ENCODE data around the gene C6orf132. TPM values are rescaled to one million over a fixed set of nuclear protein-coding genes. Genes with fewer than 3 reads are reported as not detected.

C6orf132 gene
- total RNA-seq, 4 donors from 2014 or later: 112 to 150 (median 122) TPM

GRCh38 chr6:42078386-42078785 lies 64.0 kb downstream of the C6orf132 start:
- no peak for DNase-seq (ENCODE audit: low spot score in 2 of 2)
- Histone ChIP-seq H3K27me3 (no peaks in the 10 kb centered on the region), H3K4me3 (no peak overlapping the region), H3K36me3 (peaks cover 54% of the 10 kb centered on the region), H3K4me1 (peaks cover 7% of the 10 kb centered on the region), H3K9me3 (no peaks in the 10 kb centered on the region), H3K27ac (no peak overlapping the region)
- TF ChIP-seq EP300 (IDR thresholded peaks at IDR 0.05) (no peak), CTCF (IDR thresholded peaks at IDR 0.05) (no peak), POLR2AphosphoS5 (IDR thresholded peaks at IDR 0.05) (no peak), POLR2A (IDR thresholded peaks at IDR 0.05) (no peak)
- 80% methylated on average over 10 of the region's 11 CpGs for WGBS

DNA sequence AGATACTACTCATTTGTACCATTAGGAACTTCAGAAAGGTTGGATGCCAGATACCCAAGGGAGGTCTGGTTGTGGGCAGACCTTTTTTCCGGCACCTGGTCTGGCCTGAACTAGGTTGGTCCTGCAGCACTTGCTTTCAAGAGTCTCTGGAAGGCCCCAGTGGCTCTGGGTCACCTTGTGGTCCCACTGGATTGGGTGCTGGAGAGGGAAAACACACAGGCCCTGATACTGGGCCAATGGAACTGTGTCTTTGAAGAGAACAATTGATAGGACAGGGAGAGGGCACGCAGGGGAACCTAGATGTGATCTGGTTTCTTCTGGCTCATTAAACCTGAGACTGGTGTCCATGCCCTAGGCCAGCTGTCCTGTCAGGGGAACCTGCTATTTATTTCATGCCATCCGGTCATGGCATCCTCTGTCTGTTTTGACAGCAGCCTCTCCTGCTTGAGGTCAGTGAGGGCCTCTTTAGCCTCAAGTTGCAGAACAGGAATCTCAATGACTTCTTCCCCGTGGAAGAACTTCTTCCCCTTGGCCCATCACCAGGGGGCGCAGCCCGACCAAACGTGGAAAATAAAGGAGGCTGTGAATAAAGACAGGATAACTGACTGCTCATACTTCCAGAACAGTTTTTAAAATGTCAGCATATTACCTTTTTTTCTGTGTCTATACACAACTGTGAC lies 67.1 kb downstream of the C6orf132 start:
- peak; percentile 83 to 87 for DNase-seq (ENCODE audit: low spot score in 2 of 2)
- H3K4me3 ChIP-seq: no peak overlapping the region
- no peak overlapping the region for H3K27ac ChIP-seq
- peaks cover 64% of the 10 kb centered on the region for H3K36me3 ChIP-seq
- TF ChIP-seq EP300 (IDR thresholded peaks at IDR 0.05): no peak
- no peak for TF ChIP-seq POLR2A (IDR thresholded peaks at IDR 0.05)
- TF ChIP-seq CTCF (IDR thresholded peaks at IDR 0.05): peak; percentile 45 to 71
- TF ChIP-seq POLR2AphosphoS5 (IDR thresholded peaks at IDR 0.05): no peak
- WGBS: 29% methylated on average over 7 of the region's 7 CpGs
- H3K9me3 ChIP-seq: no peaks in the 10 kb centered on the region
- no peaks in the 10 kb centered on the region for H3K27me3 ChIP-seq
- peaks cover 7% of the 10 kb centered on the region for H3K4me1 ChIP-seq

DNA sequence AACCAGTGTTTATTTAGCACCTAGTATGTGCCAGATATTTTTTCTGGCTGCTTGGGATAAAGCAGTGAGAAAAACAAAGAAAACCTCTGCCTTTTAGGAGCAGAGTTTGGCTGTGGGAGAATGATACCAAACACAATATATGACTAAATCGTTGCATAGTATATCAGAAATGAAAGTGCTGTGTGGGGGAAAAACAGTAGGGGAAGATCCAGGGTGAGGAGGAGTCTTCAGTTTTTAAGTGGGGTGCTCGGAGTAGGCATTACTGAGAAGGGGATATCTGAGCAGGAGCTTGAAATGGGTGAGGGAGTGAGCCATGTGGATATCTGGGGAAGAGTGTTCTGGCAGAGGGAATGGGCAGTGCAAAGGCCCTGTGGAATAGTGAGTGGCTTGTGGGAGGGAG lies 69.1 kb downstream of the C6orf132 start:
- Histone ChIP-seq H3K27me3 (no peaks in the 10 kb centered on the region), H3K4me3 (no peak overlapping the region), H3K9me3 (no peaks in the 10 kb centered on the region), H3K27ac (no peak overlapping the region), H3K36me3 (peaks cover 69% of the 10 kb centered on the region), H3K4me1 (peaks cover 7% of the 10 kb centered on the region)
- TF ChIP-seq EP300 (IDR thresholded peaks at IDR 0.05) (no peak), CTCF (IDR thresholded peaks at IDR 0.05) (no peak), POLR2AphosphoS5 (IDR thresholded peaks at IDR 0.05) (no peak), POLR2A (IDR thresholded peaks at IDR 0.05) (no peak)
- DNase-seq (ENCODE audit: low spot score in 2 of 2): no peak
- 88% methylated on average over 2 of the region's 2 CpGs for WGBS

DNA sequence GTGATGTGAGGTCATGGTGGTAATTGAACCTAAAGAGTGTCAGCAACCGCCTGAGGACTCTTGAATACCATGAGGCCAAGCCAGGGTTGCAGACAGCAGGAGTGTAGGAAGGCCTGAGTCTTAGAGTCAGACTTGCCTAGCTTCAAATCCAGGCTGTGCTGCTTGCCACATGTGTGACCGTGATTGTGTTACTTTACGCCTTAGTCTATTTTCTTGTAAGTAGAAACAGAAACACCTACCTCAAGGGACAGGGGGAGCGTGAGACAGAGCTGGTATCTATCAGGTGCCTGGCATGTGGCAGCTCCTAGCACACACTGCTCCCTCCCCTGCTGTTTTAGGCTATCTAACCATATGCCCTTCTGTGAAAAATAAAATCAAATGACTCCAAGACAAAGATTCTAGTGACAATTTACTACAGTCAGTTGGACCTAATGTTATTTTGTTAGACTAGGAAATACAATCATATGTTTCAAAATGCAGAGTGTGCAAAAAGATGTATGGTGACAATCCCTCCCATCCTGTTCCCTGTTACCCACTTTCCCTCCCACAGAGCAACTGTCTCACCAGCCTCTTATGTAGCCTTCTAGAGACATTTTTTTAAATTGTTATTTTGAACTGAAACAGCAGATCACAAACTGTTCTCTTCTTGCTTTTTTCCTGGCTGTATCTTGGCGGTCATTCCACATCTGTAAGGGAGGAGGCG lies 70.4 kb downstream of the C6orf132 start:
- WGBS: 79% methylated on average over 6 of the region's 6 CpGs
- Histone ChIP-seq H3K4me3 (no peak overlapping the region), H3K36me3 (peaks cover 69% of the 10 kb centered on the region), H3K27ac (no peak overlapping the region), H3K9me3 (no peaks in the 10 kb centered on the region), H3K27me3 (no peaks in the 10 kb centered on the region), H3K4me1 (peaks cover 7% of the 10 kb centered on the region)
- TF ChIP-seq POLR2AphosphoS5 (IDR thresholded peaks at IDR 0.05): no peak
- no peak for TF ChIP-seq EP300 (IDR thresholded peaks at IDR 0.05)
- TF ChIP-seq POLR2A (IDR thresholded peaks at IDR 0.05): no peak
- TF ChIP-seq CTCF (IDR thresholded peaks at IDR 0.05): no peak
- no peak for DNase-seq (ENCODE audit: low spot score in 2 of 2)

DNA sequence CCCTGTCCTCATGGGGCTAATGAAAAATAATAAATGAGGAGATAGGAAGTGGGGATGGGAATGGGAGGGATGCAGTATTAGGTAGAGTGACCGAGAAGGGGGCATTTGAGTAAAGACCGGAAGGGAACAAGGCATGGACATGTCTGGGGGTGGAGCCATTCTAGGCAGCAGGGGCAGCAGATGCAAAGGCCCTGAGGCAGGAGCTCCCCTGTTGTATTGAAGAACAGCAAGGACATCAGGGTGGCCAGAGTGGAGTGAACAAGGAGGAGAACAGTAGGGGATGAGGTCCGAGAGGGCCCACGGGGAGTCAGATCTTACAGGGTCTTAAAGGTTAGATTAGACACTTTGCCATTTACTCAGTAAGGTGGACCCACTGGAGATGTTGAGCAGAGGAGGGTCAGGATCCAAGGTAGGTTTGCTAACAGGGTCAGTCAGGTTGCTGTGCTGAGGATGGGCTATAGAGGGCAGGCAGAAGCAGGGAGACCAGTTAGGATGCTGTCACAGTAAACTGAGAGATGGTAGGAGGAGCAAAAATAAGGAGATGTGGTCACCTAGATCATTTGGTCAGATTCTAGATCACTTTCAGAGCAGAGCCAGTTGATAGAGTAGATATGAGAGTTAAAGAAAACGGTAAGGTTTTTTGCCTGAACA lies 73.4 kb downstream of the C6orf132 start:
- Histone ChIP-seq H3K4me1 (no peaks in the 10 kb centered on the region), H3K27me3 (no peaks in the 10 kb centered on the region), H3K36me3 (peaks cover 89% of the 10 kb centered on the region), H3K4me3 (no peak overlapping the region), H3K27ac (no peak overlapping the region), H3K9me3 (no peaks in the 10 kb centered on the region)
- DNase-seq (ENCODE audit: low spot score in 2 of 2): no peak
- TF ChIP-seq POLR2AphosphoS5 (IDR thresholded peaks at IDR 0.05) (no peak), EP300 (IDR thresholded peaks at IDR 0.05) (no peak), CTCF (IDR thresholded peaks at IDR 0.05) (no peak), POLR2A (IDR thresholded peaks at IDR 0.05) (no peak)
- WGBS: over 99% methylated on average over 5 of the region's 5 CpGs

All from suprapubic skin (tissue), 4 donors.